K562 (cell line): ENCODE results near the gene MET. TPM values are rescaled to one million over a fixed set of nuclear protein-coding genes. Genes with fewer than 3 reads are reported as not detected.

Experiments used
- ATAC-seq: fragments of 200-7000 bp; cut with Tn5 transposase; 3 replicates; pipeline ENCODE4 v1.9.1; 2020; ENCODE audit warnings: moderate library complexity
- BruUV-seq: library from RNA; stranded (reverse); fragments of 400-500 nt; replicated peaks from 2 replicates; lab custom pipeline; 2021; lab: Mats Ljungman, UMichigan
- CTCF ChIA-PET: fragments of 300-600 bp; formaldehyde crosslinking; extraction: SDS; loops from one replicate; lab custom pipeline; 2021; ENCODE audit warnings: low intra/inter-chr PET ratio; lab: Yijun Ruan, JAX
- POLR2A ChIA-PET: fragments of 300-600, 350-650 bp; sonication (Branson Sonifier 250); formaldehyde crosslinking; extraction: SDS; loops from one replicate; lab custom pipeline; 2021; ENCODE audit warnings: antibody characterized with exemption, inconsistent platforms; lab: Yijun Ruan, JAX
- DNase-seq, 4 experiments: peaks; one replicate each; pipeline versions ENCODE4 v3.0.0 to v3.0.0-alpha.2; 2011 to 2018; ENCODE audit warnings: low spot score in 3 of 4, mixed read lengths in 3 of 4; ENCODE audit errors: extremely low read depth in 1 of 4
- FAIRE-seq: peaks from 2 replicates; lab custom pipeline; 2011; peaks lifted over from hg19 to GRCh38; lab: Jason Lieb, UNC
- H2AFZ ChIP-seq: 2 replicates; pipeline ENCODE4 v1.6.0; 2011; ENCODE audit warnings: low read depth, low read length, control low read depth, inconsistent platforms
- H3K27ac ChIP-seq: fragments of 200-600 bp; 3 replicates; pipeline ENCODE4 v1.8.0; 2011; ENCODE audit warnings: low read depth, mild to moderate bottlenecking, control low read depth, inconsistent platforms, low read length, moderate library complexity, mixed read lengths; ENCODE audit errors: extremely low read depth
- H3K27me3 ChIP-seq, 2 experiments: fragments of 300-600 bp in 1 of 2; 2 replicates in 1 of 2; 3 replicates in 1 of 2; pipeline versions ENCODE4 v1.6.0 to v1.8.0; 2011; ENCODE audit warnings: inconsistent platforms in 2 of 2, low read length in 2 of 2, mild to moderate bottlenecking in 1 of 2, mixed read lengths in 1 of 2, moderate library complexity in 1 of 2; ENCODE audit not compliant: control insufficient read depth in 2 of 2, insufficient read depth in 2 of 2
- H3K36me3 ChIP-seq: fragments of 300-600 bp; 3 replicates; pipeline ENCODE4 v1.8.0; 2011; ENCODE audit warnings: mild to moderate bottlenecking, low read length, inconsistent platforms; ENCODE audit not compliant: control insufficient read depth, insufficient read depth
- H3K4me1 ChIP-seq, 2 experiments: fragments of 200-600 bp in 1 of 2; replicated peaks in 1 of 2; 2 replicates in 1 of 2; 3 replicates in 1 of 2; pipeline versions ENCODE4 v1.5.1 to v1.8.0; 2011; ENCODE audit warnings: inconsistent platforms in 2 of 2, low read length in 2 of 2, mild to moderate bottlenecking in 1 of 2, mixed read lengths in 1 of 2, moderate library complexity in 1 of 2; ENCODE audit not compliant: control insufficient read depth in 2 of 2, insufficient read depth in 2 of 2
- H3K4me2 ChIP-seq: 2 replicates; pipeline ENCODE4 v1.6.1; 2011; ENCODE audit warnings: low read length, control low read depth, inconsistent platforms, mixed read lengths; ENCODE audit not compliant: insufficient read depth
- H3K4me3 ChIP-seq: fragments of 200-600 bp; sonication (generic), shearing (Covaris generic); 2 replicates; pipeline ENCODE4 v1.5.1; 2016; ENCODE audit warnings: control low read depth, inconsistent platforms
- H3K79me2 ChIP-seq: fragments of 200-600 bp; 3 replicates; pipeline ENCODE4 v1.8.0; 2011; ENCODE audit warnings: low read length, inconsistent platforms; ENCODE audit not compliant: control insufficient read depth, insufficient read depth
- H3K9ac ChIP-seq, 2 experiments: 2 replicates each; pipeline versions ENCODE4 v1.6.0 to v1.6.1; 2011; ENCODE audit warnings: low read depth in 2 of 2, low read length in 2 of 2, control low read depth in 1 of 2, inconsistent platforms in 1 of 2, mild to moderate bottlenecking in 1 of 2, mixed read lengths in 1 of 2; ENCODE audit not compliant: insufficient read depth in 1 of 2
- H3K9me1 ChIP-seq: one replicate; pipeline ENCODE4 v1.6.0; 2011; ENCODE audit warnings: inconsistent platforms, mild to moderate bottlenecking, low read length, moderate library complexity; ENCODE audit not compliant: control insufficient read depth, insufficient read depth
- H3K9me3 ChIP-seq: replicated peaks from 2 replicates; pipeline ENCODE4 v1.5.1; 2011; ENCODE audit warnings: low read depth, low read length, inconsistent platforms; ENCODE audit not compliant: control insufficient read depth, insufficient read depth
- H4K20me1 ChIP-seq: replicated peaks from 2 replicates; pipeline ENCODE4 v1.6.1; 2011; ENCODE audit warnings: low read length, inconsistent platforms, mixed read lengths; ENCODE audit not compliant: control insufficient read depth, insufficient read depth
- ATF7 ChIP-seq: fragments of 450-650 bp; IDR thresholded peaks from 2 replicates; pipeline ENCODE4 v1.7.1; 2014; ENCODE audit warnings: mild to moderate bottlenecking, moderate library complexity
- FOXK1 ChIP-seq: sonication (generic); formaldehyde crosslinking; IDR thresholded peaks from 2 replicates; pipeline ENCODE4 v1.8.0; 2022; ENCODE audit warnings: missing genetic modification reagents, mild to moderate bottlenecking, borderline replicate concordance
- ZNF217 ChIP-seq: sonication (generic); formaldehyde crosslinking; IDR thresholded peaks from 2 replicates; pipeline ENCODE4 v1.8.0; 2022; ENCODE audit warnings: mild to moderate bottlenecking, missing genetic modification reagents
- WGBS: fragments of 100-300 bp; shearing (Covaris generic); methylation state at CpG from one replicate; pipeline ENCODE4 v1.1.6; 2016; ENCODE audit warnings: low coverage, mixed read lengths; ENCODE audit not compliant: insufficient coverage; ENCODE audit errors: missing lambda C conversion rate; 5-methylcytosine and 5-hydroxymethylcytosine counted together
- in situ Hi-C: fragments of 300-500 bp; cut with MboI; formaldehyde crosslinking; loops from 4 replicates; pipeline ENCODE4 v1.15.0; 2018; ENCODE audit warnings: inconsistent platforms, mixed read lengths
- intact Hi-C: fragments of 100-400 bp; cut with micrococcal nuclease; formaldehyde crosslinking; loops from 2 replicates; pipeline ENCODE4 v1.14.2; 2022
- polyA plus RNA-seq, 8 experiments: library from polyadenylated mRNA; depleted of rRNA in 4 of 8; stranded (reverse) in 5 of 8; unstranded in 3 of 8; fragments of >200 nt; fragmentation: Nextera tagmentation in 2 of 8; fragmentation: Illumina TruSeq in 1 of 8; extraction: Ambion mirVana in 2 of 8; extraction: Trizol in 1 of 8; gene quantifications; 2 replicates each; pipeline versions ENCODE4 v1.2.1 to v1.2.3, GENCODE V29; 2011 to 2014; ENCODE audit warnings: inconsistent platforms in 1 of 8, missing spikeins in 1 of 8
- total RNA-seq, 7 experiments: library from RNA; depleted of rRNA in 6 of 7; stranded (reverse); fragments of >200 nt in 6 of 7; fragmentation: Illumina TruSeq in 2 of 7; extraction: Trizol in 2 of 7; gene quantifications; 2 replicates each; pipeline versions ENCODE4 v1.2.1 to v1.2.3, GENCODE V29; 2011 to 2021; ENCODE audit warnings: low replicate concordance in 1 of 7
- TF ChIP-seq, protein P1 (sequence below): sonication (generic); formaldehyde crosslinking; IDR thresholded peaks from 2 replicates; pipeline ENCODE4 v1.8.0; 2022; ENCODE audit warnings: missing genetic modification reagents, mild to moderate bottlenecking, borderline replicate concordance
- TF ChIP-seq, protein P2 (sequence below), 2 experiments: fragments of 450-650 bp in 1 of 2; sonication (generic) in 1 of 2; formaldehyde crosslinking in 1 of 2; IDR thresholded peaks in 1 of 2; conservative IDR thresholded peaks in 1 of 2; 2 replicates each; pipeline versions ENCODE4 v1.6.1 to v1.8.1; 2016 to 2023; ENCODE audit warnings: mild to moderate bottlenecking in 2 of 2, moderate library complexity in 2 of 2, inconsistent platforms in 1 of 2, missing genetic modification reagents in 1 of 2

The MET gene
- total and polyA plus RNA-seq, 9 of the 15 experiments (the other 6 are each of a cell fraction or from before 2014, with no cell fraction given): 0.84 to 2.4 (median 1.1) TPM

DNA sequence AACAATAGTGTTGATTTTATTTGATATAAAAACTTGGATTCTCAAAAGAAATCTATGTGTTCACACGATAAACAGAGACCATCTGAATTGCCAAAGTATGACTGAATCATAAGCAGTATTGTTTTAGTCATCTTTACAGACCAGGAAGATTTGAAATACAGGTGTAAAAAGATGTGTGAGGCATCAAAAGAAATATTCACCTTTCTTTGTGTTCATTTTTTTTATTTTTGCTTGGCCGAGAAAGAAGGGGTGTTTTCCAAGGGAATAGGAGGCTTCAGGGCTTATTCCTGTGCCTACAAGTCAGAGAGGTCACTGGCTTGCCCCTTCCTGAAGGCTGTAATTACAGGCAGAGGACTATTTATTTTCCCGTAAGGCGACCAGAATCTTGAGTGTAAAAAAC is 37.3 kb downstream of the MET start:
- POLR2A ChIA-PET: no interaction called here
- H3K9me1 ChIP-seq: no peaks in the 10 kb centered on the region
- no peaks in the 10 kb centered on the region for H3K9me3 ChIP-seq
- in situ Hi-C loops (no loop called here), intact Hi-C loops (no loop called here)
- H3K4me1 ChIP-seq: peaks cover 0 to 10% of the 10 kb centered on the region in 2 experiments; a peak in 3 of 5 replicates
- CTCF ChIA-PET: no interaction called here
- no peak overlapping the region for H3K9ac ChIP-seq
- H3K4me2 ChIP-seq: no peak overlapping the region
- H3K36me3 ChIP-seq: no peaks in the 10 kb centered on the region
- DNase-seq (no peak), FAIRE-seq (no peak), ATAC-seq (no peak)
- no peaks in the 10 kb centered on the region for H3K79me2 ChIP-seq
- no TSS peak for BruUV-seq
- no peak overlapping the region for H3K27ac ChIP-seq
- 0% methylated on average over 4 of the region's 4 CpGs for WGBS
- H4K20me1 ChIP-seq: no peaks in the 10 kb centered on the region
- no peak overlapping the region for H3K4me3 ChIP-seq
- no peak for TF ChIP-seq ZNF217 (CRISPR knock-in tag)
- no peak for TF ChIP-seq FOXK1
- TF ChIP-seq, protein P1, sequence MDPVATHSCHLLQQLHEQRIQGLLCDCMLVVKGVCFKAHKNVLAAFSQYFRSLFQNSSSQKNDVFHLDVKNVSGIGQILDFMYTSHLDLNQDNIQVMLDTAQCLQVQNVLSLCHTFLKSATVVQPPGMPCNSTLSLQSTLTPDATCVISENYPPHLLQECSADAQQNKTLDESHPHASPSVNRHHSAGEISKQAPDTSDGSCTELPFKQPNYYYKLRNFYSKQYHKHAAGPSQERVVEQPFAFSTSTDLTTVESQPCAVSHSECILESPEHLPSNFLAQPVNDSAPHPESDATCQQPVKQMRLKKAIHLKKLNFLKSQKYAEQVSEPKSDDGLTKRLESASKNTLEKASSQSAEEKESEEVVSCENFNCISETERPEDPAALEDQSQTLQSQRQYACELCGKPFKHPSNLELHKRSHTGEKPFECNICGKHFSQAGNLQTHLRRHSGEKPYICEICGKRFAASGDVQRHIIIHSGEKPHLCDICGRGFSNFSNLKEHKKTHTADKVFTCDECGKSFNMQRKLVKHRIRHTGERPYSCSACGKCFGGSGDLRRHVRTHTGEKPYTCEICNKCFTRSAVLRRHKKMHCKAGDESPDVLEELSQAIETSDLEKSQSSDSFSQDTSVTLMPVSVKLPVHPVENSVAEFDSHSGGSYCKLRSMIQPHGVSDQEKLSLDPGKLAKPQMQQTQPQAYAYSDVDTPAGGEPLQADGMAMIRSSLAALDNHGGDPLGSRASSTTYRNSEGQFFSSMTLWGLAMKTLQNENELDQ: no peak
- TF ChIP-seq ATF7: no peak
- TF ChIP-seq, protein P2, sequence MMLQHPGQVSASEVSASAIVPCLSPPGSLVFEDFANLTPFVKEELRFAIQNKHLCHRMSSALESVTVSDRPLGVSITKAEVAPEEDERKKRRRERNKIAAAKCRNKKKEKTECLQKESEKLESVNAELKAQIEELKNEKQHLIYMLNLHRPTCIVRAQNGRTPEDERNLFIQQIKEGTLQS (IDR thresholded peaks at IDR 0.05): no peak
- TF ChIP-seq, protein P2 (CRISPR knock-in tag; conservative IDR thresholded peaks at IDR 0.05): no peak
- H2AFZ ChIP-seq: no peak overlapping the region
- H3K27me3 ChIP-seq: peaks cover 4 to 5% of the 10 kb centered on the region in 2 experiments; a peak in 4 of 5 replicates
